GM12864 (cell line): Measurements from ENCODE around the gene CHI3L2.

Experiments
- DNase-seq: peaks from one replicate; pipeline ENCODE4 v3.0.0-alpha.2; 2011; ENCODE audit warnings: low read depth
- H3K4me3 ChIP-seq: 2 replicates; pipeline ENCODE4 v1.5.1; 2011; ENCODE audit warnings: mild to moderate bottlenecking, low read depth, low read length, control low read depth
- CTCF ChIP-seq: IDR thresholded peaks from 2 replicates; pipeline ENCODE4 v1.5.1; 2011; ENCODE audit warnings: low read depth, mild to moderate bottlenecking, moderate library complexity, low read length, control low read depth, inconsistent platforms; ENCODE audit errors: missing control alignments

CHI3L2 gene

GRCh38 chr1:111281411-111281810 lies 53.9 kb downstream of the CHI3L2 start:
- no peak overlapping the region for H3K4me3 ChIP-seq
- no peak for TF ChIP-seq CTCF
- DNase-seq = no peak

DNA sequence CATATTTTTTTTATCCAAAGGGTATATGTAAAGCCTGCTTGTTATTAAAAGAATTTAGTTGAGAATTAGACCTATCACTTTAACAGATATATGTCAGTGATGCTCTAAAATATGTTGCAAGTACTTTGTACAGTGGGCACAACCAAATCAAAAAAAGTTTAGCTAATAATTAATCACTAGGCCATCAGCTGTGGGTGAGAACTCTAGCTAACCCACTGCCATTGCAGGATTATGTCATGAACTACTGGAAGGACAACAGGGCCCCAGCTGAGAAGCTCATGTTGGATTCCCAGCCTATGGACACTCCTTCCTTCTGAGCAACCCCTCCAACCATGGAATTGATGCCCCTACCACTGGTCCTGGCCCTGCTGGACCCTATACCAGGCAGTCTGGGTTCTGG lies 56.3 kb downstream of the CHI3L2 start:
- TF ChIP-seq CTCF = no peak
- H3K4me3 ChIP-seq = no peak overlapping the region
- DNase-seq = no peak

DNA sequence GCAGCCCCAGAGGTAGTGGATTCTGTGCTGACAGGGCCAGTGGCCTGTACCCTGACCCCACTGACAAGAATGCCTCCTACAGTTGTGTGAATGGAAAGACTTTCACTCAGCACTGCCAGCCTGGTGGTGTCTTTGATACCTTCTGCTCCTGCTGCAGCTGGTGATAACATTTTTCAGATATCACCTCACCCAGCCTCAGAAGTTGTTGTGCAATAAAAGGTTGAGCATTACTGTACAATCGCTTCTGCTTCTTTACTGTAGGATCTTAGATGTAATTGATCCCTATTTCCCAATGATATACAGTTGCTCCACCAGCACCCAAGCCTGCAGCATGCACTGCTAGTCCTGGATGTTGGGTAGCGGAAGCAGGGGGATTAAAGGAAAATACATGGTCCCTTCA lies 58.4 kb downstream of the CHI3L2 start:
- no peak overlapping the region for H3K4me3 ChIP-seq
- DNase-seq = no peak
- no peak for TF ChIP-seq CTCF

DNA sequence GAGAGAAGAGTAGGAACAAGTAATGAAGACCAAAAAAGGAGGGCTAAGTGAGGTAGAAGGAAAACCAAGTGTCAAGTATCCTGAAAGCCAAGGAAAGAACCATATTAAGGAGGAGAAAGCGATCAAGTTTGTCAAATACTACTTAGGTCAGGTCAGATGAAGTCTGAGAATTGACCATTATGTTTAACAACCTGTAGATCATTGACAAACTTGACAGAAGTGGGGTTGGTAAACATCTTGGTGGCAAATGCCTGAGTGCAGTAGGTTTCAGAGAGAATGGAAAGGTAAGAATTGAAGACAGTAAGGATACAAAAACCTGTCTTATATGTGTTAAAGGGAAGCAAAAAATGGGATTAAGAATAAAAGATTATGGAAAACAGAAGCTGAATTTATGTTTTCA lies 59.4 kb downstream of the CHI3L2 start:
- DNase-seq = no peak
- TF ChIP-seq CTCF = no peak
- no peak overlapping the region for H3K4me3 ChIP-seq

GRCh38 chr1:111289371-111289770 lies 61.9 kb downstream of the CHI3L2 start:
- DNase-seq = no peak
- TF ChIP-seq CTCF = no peak
- H3K4me3 ChIP-seq = no peak overlapping the region

- H3K4me3 ChIP-seq = no peak overlapping the region
- no peak for DNase-seq
- TF ChIP-seq CTCF = no peak
Observed at GRCh38 chr1:111290104-111290503, 62.6 kb downstream of the CHI3L2 start.

DNA sequence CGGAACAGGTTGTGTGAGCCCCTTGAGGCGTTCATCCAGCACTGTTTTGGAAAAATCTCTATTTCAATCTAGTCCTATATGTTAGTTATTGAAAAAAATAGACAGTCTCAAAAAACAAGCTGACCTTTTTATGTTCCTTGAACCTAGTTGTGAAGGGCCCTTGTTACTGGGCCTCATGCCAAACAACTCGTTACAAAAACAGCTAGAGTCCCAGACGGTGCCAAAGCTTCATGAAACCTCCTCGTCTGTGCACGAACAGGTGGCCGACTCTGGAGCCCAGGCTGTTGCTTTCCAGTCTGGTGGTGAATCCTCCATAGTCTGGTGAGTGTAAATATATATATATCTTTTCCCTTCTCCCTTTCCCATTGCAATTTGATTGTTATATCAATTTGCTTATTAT lies 63.1 kb downstream of the CHI3L2 start, which contains the start of gene CHIA:
Gene CHIA, plus strand, starts transcription at position 222 of the 400 bp plus-strand sequence. CDS start 19,617 bp downstream, outside the sequence.
- no peak within 1 kb of the TSS for H3K4me3 ChIP-seq
- no peak for DNase-seq
- TF ChIP-seq CTCF = no peak
